D341Med (cell line): Measurements from ENCODE around the gene RRP36.
"Not testable (repeated sequence)": the region's sequence is repeated elsewhere in the genome, so short reads cannot be mapped to it uniquely, and the experiment has no call there.

Experiments
- DNase-seq: peaks from one replicate; pipeline ENCODE4 v3.0.0; 2012; ENCODE audit warnings: low spot score

The RRP36 gene

DNA sequence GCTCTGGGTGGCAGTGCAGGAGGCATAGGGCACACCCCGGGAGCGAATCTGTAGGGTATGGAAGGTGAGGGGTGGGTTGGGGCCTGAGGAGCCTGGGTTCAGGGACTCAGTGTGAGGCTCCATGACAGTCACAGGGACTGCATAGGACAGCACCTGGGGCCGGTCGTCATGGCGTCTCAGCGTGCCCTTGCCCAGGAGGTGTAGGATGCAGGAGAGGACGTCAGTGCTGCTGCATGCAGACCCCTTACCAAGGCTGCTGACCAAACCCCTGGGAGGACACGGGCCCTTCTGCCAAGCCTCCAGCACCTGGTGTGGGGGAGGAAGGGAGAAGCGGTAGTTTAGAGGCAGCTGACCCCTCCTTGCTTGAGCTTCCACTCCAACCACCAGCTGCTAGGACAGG, 16.3 kb downstream of the RRP36 start:
- DNase-seq, result no peak

DNA sequence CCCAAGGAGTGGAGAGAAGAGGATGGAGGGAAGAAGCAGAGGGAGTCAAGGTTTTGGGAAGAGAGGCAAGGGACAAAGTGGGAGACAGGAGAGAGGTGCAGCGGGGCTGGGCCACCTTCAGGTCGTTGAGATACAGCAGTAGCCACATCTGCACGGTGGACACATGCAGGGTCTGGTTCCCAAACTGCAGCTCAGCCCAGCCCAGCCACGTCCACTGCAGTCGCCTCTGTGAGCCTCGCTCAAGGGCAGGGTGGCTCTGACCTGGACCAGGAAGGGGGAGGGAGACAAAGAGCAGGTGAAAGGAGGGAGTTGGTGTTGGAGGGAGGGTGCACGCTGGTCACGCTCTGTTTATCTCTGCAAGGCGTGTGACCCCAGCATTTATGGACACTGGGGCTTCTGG, 17.3 kb downstream of the RRP36 start:
- no peak for DNase-seq

DNA sequence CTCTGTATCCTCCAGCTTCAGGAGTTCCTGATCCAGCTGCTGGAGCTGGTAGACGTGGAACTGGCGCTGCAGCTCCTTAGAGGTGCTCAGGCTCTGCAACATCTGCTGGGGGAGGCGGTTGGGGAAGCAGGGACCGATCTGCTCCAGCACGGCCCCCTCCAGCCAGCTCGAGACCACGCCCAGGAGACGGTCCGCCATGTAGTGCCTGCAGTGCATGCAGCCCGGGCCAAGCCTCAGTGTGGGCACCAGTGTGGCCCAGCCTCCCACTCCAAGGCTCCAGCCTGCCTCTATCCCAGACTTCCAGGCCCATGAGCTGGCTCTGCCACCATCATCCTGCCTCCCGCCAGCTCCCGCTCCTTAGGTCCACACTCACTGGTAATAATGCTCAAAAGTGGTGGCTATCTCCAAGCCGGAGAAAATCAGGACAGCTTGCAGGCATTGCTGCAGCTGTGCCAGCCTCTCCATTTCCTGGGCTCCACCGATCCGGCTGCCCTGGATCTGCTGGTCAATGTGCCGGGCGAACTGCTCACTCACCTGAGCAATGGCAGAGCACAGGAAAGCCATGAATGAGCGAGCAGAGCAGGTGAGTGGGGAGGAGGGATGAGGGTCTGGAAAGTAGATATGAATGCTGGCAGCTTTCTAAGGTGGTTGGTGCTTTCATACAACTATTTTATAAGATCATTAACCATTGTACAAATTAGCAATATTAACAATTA, 19.3 kb downstream of the RRP36 start:
- DNase-seq, result peak; percentile 22

DNA sequence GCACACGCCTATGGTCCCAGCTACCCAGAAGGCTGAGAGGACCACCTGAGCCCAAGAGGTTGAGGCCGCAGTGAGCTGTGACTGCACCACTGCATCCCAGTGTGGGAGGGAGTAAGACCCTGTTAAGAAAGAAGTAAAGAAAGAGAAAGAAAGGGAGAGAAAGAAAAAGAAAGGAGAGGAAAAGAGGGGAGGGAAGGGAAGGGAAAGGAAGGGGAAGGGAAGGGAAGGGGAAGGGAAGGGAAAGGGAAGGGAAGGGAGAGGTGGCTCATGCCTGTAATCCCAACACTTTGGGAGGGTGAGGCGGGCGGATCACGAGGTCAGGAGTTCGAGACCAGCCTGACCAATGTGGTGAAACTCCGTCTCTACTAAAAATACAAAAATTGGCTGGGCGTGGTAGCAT, 20.1 kb downstream of the RRP36 start:
- DNase-seq, result not testable (repeated sequence)

DNA sequence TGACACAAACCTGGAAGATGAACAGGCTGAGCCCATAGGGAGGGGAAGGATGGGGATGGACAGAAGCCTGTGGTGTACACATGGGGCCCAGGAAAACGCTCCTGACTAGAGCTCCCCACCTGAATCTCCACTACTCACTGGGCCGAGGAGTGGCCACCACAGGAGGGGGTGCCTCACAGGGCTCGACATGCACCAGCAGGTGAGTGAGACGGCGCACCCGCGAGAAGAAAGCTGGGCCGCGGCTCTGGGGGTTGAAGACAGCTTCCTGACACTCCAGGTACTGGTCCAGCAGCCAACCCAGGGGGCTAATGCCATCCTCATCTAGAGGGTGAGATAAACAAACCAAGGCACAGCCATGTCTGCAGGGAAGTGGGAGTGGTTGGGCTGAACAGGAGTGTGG, 21.9 kb downstream of the RRP36 start:
- no peak for DNase-seq

DNA sequence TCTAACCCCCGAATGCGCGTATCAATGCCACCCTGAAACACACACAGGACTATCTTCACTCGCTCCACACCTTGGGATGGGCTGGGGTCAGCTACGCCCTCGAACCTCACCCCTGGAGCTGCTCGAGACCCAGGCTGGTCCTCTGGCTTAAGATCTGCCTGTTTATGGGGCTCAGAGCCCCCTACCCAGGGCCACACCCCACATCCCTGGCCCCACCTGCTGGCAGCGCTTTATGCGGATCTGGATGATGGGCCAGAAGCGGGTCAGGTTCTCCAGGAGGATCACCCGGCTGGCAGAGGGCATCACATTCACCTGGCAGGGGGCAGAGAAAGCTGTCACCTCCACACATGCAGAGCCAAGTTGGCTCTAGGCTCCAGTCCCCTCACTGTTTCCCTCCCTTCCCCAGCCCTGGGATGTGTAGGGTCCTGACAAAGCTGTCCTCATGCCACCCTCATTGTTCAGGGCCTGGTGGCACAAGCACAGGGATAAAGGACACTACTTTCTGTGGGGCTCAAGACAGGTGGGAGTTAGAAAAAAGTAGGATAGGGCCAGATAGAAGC, 24.0 kb downstream of the RRP36 start:
- no peak for DNase-seq

DNA sequence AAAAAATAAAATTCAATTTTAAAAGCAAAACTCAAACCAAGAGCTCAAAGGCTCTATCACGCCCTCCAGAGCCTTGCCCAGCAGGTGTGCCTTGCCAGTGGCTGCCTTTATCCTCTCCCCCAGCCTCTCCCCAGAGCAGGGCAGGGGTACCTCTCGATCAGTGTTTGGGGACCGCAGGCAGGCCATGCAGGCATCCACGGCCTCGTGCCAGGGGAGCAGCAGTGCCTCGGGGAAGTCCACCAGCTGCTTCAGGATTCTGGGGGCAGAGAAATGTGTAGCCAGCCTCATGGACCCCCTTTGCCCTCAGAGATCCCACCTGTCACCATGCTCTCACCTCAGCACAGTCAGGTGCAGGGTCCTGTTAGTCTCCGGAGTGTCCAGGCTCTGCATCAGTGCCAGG, 26.6 kb downstream of the RRP36 start:
- DNase-seq, result no peak

DNA sequence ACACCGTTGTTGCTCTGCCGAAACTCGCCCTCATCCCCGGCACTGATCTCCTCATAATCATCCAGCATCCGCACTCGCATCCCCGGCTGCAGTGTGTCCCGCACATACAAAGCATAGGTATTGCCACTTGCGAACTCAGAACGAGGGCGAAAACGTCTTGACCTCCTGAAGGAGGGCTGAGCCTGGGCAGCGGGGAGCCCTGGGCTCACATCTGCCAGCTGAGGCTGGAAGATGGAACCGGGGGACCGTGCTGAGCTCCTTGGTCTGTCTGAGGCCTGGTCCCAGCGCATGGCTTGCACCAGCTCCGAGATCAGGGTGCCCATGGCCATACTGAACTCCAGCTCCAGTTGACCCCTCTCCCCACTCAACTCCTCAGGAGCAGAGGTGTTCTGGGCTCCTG, 29.6 kb downstream of the RRP36 start:
- DNase-seq, result no peak

DNA sequence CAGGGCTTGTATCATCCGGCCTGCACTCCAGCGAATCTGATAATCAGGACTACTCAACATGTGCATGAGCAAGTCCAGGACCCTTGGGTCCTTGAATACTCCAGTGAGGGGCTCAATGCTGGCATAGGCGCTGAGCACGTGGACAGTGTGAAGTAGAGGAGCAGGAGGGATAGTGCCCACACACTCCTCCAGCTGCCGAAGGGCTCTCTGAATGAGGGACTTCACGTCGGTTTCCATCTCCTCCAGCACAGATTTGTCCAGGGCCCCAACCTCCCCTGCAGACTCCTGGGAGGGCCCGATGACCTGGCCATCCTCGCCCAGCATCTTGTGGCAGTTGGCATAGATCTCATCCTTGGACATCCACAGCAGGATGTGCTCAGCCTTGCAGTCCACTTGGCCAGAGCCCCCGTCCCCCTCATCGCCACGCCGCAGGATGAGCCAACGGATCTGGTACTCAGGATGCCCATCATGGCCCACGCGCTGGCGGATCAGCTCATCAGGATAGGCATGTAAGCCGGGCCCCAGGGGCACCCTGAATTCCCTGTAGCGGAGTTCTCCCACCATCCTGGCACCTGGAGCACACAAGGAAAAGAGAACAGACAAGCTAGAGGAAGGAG, 30.9 kb downstream of the RRP36 start:
- DNase-seq, result no peak

DNA sequence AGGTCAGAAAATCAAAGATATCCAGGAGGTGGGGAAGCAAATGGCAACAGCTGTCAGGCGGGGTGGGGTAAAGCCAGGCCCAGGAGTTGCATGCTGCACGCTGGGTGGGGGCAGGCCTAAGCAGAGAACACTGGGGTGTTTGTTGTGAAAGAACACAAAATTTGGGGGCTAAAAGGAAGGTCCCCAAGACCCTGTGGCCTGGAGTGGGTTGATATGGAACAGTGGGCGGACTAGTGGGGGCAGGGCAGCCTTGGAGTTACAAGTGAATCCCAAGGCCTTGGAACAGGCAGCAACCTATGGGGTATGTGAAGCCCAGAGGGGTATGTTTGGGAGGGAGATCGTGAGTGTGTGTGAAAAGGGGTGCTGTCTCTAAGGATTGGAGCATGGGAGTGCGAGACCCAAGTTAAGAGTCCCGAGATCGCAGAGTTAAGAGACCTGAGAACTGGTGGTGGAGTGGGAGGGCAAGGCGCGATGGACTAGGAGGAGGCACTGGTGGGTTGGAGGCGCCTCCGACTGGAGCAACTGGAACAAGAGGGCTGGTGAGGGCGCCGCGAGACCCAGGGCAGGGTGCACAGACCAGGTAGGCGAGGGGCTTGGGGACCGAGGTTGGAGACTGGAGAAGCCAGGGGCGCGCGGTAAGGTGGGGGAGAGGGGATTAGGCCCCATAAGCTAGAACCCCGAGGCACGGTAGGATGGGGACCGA, 31.6 kb downstream of the RRP36 start:
- DNase-seq, result peak; percentile 66

DNA sequence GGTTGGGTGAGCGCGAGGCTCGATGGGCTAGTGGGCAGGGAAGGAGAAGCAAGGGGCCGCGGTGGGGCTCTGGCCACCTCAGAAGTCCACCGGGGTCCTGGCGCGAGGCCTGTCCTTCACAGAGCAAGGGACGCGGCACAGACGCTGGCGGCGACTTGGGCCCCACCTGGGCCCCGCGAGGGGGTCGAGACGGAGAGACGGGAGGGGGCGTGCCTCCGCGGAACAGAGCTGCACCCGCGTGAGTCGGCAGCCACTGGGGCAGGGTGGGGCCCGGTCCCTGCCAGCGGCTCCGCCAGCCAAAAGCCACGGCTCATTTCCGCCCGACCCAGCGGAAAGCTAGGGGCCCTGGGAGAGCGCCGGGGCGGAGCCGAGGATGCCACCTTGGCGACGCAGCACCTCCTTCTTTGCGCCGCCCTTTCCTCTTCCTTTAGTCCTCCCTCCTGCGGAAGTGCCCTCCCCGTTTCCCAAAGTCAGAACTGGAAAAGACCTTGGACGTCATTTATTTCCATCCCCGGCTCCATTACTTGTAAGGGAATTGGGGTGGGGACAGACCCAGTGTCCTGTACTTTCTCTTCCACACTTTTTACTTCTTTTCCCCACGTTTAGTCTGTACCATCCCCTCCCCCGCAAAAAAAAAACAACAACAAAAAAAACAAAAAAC, 32.3 kb downstream of the RRP36 start, which contains the start of gene CUL7:
Gene CUL7, minus strand, starts transcription at position 307 of the 661 bp plus-strand sequence. CDS start 1,063 bp downstream, outside the sequence.
- DNase-seq, result peak; percentile 98

DNA sequence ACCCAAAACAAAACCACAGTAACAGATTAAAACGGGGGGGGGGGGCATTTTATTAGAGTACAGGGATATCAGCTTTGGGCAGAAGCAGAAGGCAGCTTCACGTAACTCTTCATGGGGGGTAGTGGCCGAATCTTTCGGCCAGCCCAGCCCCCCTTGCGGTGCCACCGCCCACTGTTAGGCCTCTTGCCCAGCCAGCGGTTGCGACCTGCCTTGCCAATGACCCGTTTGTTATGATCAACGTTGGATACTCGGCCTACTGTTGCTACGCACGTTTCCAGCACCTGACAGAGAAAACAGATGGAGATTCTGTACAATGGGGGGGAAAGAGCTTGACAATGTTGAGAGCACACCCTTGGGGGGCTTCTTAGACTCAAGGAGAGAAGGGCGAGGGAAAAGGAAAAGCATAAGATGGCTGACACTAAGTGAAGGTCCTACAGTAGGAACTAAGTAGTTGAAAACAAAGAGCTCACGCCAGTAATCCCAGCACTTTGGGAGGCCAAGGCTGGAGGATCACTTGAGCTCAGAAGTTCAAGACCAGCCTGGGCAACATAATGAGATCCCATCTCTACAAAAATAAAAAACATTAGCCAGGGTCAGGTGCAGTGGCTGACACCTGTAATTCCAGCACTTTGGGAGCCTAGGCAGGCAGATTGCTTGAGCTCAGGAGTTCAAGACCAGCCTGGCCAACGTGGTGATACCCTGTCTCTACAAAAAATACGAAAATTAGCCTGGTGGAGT, 33.0 kb downstream of the RRP36 start:
- DNase-seq, result no peak

DNA sequence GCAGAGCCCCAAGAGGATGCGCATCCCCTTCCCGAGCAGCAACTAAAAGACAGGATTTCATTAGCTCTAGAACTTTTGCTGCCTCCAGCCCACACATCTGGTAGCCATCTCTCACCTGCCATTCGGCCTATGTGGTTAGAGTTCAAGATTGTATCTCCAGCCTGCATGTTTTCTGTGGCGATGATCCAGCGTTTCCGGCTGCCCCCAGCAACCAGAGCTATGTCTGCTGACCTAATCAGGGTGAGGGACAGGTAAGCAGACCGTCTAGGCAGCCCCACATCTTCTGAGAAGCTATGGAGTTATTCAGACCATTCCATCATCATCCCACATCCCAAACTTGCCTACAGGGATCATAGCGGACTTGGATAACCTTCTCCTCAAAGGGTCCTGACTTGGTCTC, 34.5 kb downstream of the RRP36 start:
- no peak for DNase-seq

DNA sequence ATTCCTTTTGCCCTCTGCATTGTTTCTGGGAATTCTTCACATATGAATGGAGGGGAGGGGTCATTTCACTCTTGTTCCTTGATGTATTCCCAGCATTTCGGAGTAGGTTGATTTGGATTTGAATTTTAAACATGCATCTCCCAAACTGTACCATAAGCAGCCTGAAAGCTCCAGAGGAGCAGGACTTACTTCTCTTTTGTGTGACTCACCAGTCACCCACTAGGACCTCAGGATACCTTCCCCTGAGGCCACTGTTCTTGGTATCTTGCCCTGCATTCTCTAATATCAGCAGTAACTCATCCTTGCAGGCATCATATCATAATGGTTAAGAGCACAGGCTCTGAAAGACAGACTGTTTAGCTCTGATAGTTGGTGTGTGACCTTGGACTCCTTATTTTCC, 37.1 kb downstream of the RRP36 start:
- DNase-seq, result no peak

DNA sequence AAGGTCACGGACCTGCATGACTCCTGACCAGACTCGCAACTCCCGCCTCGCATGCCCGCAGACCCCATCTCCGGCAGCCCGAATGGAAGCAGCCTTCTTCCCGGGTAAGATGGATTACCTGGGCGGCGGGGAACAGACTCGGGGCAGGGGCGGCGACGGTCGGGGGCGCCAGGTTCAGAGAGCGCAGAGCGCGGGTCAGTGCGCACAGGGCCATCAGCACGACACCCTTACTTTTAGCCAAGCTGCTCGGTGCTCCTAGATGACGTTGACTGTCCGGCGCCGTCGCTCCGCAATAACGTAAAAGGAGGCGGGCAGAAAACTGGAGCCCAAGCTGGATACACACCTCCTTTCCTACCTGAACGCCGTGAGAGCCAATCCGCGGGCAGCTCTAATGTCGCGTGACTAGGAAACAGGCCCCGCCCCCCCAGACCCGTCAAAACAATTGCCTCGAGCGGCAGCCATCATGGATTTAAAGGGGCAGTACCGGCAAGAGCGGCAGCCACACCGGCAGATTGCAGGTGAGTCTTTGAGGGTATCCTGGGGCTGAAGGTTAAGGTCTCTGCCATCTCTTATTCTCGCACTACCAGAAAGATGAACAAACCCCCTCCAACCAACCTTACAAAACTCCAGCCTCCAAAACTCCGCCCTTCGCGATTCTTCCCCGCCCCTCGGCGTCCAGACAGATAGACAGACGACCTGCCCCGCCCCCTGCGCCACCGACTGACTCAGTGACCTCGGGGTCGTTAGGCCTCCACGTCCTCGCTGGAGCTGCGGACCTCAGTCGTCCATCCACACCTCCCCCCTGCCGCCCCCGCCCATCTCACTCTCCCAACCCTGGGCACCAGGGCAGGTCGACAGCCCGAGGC, 38.0 kb downstream of the RRP36 start, which contains the start of the genes KLC4 and MRPL2:
Gene KLC4, plus strand, starts transcription at position 464 of the 866 bp plus-strand sequence. CDS start 1,705 bp downstream, outside the sequence.
Gene MRPL2, minus strand, starts transcription at position 267 of the 866 bp plus-strand sequence. Its CDS starts 53 bp downstream, at position 214.
- DNase-seq, result peak; percentile 97

DNA sequence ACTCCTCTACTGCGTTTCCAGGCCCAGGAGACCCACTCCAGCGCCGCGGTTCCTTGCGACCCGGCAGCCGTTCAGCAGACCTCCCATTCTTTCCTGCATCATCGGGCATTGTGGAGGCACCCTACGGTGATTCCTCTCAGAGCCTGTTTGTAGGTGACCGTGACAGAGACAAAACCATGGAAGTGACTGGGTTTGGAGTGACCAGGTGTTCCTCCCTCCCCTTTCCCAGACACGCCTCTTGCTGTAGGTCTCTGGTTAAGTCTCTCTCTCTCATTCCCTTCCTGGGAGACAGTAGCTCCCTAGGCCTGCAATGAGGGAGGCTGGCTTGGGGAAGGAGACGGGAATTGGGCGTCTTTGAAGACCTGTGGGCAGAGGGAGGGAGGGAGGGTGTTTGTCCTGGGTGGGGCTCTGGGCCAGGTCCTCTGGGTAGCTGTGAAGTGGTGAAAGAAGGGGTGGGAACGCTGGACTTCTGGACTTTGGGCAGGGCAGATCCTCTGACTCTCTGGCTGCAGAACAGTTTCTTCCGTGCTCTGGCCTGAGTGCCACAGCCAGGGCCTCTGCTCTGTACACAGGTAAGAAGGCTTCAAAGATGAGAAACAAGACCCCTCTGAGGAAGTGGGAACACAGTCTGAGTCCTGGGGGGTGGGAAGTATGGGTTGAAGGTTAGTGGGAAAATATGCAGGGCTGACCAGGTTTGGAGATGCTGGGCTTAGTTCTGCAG, 38.8 kb downstream of the RRP36 start:
- DNase-seq, result no peak

DNA sequence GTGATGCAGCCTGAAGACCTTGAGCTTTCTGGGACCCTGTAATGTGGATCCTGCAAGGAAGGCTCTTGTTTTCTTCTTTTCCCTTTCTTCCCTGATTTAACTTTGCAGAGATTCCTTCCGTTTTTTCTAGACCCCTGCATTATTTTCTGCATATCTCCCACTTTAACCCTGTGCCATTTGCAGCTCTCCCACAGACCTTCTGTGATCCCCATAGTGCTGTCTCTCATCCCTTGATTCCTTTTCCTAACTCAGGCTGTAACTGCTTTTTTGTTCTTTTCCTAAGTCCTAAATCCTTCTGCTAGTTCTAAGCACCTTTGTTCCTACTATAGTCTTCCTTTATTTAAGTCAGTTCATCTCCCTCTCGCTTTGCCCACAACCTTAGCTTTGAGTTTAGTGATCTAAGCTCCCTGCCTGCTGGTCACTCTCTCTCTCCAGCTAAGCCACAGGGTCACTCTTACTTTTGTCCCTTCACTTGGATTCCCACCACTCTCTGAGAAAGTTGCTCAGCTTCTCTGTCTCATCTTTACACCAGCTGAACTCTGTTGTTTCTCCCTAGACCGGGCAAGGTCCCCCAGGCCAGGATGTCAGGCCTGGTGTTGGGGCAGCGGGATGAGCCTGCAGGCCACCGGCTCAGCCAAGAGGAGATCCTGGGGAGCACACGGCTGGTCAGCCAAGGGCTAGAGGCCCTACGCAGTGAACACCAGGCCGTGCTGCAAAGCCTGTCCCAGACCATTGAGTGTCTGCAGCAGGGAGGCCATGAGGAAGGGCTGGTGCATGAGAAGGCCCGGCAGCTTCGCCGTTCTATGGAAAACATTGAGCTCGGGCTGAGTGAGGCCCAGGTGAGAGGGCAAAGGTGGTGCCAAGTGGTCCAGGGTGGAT, 39.6 kb downstream of the RRP36 start:
- no peak for DNase-seq

DNA sequence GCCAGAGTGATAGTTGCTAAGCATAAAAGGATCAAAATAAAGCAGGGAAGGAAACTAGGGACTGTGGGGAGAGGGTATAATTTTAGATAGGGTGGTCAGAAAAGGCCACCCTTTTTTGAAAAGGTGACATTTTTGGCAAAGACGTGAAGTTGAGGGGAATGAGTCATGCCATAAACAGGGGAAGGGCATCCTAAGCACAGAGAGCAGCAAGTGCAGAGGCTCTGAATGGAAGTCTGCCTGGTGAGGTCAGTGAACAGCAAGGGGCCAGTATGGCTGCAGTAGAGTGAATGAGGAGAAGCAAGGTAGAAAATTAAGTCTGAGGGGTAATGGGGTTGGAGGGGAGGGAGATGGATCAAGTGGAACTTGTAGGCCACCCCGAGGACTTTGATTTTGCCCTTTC, 40.4 kb downstream of the RRP36 start:
- DNase-seq, result no peak

DNA sequence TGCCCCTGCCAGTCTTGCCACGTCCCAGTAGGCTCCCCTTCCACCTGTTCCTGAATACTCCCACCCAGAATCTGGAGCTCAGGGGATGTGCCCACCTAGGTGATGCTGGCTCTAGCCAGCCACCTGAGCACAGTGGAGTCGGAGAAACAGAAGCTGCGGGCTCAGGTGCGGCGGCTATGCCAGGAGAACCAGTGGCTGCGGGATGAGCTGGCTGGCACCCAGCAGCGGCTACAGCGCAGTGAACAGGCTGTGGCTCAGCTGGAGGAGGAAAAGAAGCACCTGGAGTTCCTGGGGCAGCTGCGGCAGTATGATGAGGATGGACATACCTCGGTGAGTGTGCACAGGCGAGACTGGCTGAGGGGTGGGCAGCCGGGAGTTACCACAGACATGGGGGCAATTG, 41.4 kb downstream of the RRP36 start:
- DNase-seq, result no peak
